HG02885 (cell line): Measurements from ENCODE around the gene KIF26B.

ENCODE experiments used
- ATAC-seq: cut with Tn5 transposase; IDR thresholded peaks from one replicate; pipeline ENCODE4 v1.9.1; 2021; ENCODE audit warnings: mild to moderate bottlenecking; ENCODE audit not compliant: unreplicated experiment, poor library complexity

KIF26B gene

DNA sequence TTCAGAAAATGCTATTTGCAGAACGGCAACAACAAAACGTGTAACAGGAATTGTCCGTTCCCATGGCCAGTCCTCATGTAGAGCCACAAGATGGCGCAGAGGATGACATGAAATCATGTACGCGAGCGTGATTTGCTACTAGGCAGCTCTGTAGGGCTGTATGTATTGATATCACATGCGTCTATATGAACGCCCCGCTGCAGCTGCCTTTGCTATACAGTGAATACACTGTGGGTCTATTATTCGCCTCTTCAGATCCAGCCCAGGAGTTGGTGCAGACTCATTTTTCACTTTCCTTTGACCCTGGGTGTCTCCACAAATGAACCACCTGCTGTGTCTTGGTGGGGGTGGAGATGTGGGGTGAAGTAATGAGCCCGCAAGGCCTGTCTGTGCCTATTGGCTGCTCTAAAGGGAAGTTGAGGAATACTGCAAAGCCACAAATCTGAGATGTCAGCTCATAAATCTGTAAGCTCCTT is 361.5 kb downstream of the KIF26B start:
- ATAC-seq, result no peak

DNA sequence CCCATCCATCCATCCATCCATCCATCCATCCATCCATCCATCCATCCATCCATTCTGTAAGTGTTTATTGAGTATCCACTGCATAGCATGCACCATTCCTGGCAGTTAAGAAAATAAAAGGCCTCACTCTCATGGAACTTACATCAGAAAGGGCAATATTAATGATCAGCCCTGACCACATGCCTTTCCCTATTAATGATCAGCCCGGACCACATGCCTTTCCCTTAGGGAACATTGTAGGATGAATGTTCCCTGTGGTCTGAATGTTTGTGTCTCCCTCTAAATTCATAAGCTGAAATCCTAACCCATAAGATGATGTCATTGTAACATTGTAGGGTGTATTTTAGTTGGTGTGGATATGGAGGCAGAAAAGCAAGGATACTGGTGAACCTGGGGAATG is 365.8 kb downstream of the KIF26B start:
- ATAC-seq, result no peak

DNA sequence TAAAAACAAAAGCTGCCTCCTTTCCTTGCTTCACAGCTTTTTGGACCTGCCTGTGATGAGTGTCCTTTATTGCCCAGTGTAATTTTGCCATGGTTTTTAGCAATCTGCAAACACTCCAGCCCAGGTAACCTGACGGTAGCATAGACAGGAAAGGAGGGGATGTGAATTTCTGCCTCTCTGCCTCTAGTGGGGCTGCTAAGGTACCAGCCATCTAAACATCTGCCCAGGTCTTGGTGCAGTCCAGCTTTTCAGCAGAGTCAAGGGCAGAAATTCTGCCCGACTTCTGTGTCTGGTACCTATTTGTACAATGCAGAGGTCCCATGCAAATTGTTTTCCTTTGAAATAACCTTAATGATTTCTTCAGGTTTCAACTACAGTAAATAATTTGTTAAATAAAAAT is 371.4 kb downstream of the KIF26B start:
- no peak for ATAC-seq

GRCh38 chr1:245528258-245528635 is 373.5 kb downstream of the KIF26B start:
- no peak for ATAC-seq

DNA sequence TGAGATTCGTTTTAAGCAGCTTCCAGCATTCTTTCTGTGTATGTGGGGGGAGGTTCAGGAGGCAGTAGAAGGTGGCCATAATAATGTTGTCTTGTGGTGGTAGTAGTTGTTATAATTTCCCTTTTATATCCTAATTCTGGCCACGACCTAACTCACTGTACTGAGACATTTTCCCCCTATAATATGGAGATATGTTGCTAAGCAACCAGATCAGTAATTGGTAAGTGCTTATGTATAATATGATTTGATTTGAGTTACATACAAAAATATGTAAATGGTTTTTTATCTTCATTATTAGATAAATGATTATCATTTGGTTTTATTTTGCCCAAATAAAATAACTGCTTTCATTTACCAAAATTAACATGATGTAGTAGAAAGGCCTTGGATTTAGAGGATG is 376.2 kb downstream of the KIF26B start:
- ATAC-seq, result no peak

DNA sequence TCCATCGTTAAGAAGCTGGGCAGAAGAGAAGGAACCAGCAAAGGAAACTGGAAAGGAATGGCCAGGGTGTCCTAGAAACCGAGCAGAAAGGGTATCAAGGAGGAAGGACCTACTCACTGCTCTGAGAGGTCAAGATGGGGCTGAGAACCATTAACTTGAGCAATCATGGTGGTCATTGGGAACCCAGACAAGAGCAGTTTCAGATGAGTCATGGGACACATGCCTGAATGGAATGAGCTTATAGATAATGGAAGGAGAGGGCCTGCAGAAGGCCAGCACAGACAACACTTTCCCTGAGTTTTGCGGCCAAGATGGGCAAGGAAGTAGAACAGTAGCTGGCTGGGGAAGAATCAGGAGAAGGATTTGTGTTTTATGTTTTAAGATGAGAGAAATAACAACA is 383.2 kb downstream of the KIF26B start:
- ATAC-seq, result no peak

DNA sequence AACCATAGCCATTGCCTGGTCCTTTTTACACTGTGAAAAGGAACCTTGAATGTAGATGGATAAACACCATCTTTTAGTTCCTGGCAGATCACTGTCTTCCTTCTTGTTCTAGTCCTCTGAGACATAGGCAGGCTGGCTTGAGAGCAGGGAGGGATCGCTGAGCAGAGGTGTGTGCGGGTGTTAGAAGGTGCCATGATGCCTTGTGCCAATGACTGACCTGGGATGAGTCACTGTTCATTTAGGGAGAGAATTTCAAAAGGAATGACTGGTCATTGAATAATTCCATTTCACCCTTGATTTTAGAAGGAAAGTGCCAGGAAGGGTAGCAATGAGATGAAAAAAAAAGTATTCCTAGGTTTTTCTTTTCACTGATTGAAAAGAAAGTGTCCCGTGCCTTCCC is 383.9 kb downstream of the KIF26B start:
- ATAC-seq, result no peak

DNA sequence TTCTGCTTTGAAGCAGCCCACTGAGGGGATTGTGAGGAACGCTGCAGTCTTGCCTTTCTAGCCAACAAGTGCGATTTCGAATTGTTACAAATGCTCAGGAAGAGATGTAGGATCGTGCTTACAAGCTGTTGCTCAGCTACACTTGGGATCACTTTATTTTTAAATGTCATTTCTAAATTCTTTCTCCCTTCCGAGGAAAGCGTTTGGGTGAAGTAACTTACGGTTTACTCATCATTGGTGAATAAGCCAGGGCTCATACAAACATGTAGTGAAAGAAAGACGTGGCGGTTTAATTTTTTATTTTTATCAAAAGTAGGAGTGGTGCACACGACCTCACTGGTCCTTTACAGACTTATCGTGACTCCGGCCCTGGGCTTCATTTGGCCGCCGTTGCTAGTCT is 386.6 kb downstream of the KIF26B start:
- no peak for ATAC-seq

DNA sequence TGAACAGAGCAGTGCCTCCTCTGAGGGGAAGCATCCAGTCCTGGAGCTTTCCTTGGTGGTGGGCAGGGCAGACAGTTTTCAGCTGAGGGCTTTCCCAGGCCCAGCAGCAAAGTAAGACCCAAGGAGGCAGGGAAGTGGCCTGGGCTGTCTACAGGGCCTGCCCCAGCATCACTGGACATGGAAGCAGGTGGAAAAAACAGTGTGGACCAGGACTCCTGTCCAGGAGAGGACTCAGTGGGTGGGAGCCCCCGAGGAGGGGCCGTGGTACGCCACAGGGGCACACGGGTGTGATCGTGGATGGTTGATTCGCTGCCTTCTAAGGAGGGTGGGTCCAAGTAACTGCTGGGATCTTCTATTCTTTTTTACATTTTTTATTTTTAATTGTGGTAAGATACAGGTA is 387.6 kb downstream of the KIF26B start:
- no peak for ATAC-seq

GRCh38 chr1:245544236-245544635 is 389.5 kb downstream of the KIF26B start:
- no peak for ATAC-seq

- ATAC-seq, result no peak
These were observed 392.1 kb downstream of the KIF26B start for GRCh38 chr1:245546875-245547274.

DNA sequence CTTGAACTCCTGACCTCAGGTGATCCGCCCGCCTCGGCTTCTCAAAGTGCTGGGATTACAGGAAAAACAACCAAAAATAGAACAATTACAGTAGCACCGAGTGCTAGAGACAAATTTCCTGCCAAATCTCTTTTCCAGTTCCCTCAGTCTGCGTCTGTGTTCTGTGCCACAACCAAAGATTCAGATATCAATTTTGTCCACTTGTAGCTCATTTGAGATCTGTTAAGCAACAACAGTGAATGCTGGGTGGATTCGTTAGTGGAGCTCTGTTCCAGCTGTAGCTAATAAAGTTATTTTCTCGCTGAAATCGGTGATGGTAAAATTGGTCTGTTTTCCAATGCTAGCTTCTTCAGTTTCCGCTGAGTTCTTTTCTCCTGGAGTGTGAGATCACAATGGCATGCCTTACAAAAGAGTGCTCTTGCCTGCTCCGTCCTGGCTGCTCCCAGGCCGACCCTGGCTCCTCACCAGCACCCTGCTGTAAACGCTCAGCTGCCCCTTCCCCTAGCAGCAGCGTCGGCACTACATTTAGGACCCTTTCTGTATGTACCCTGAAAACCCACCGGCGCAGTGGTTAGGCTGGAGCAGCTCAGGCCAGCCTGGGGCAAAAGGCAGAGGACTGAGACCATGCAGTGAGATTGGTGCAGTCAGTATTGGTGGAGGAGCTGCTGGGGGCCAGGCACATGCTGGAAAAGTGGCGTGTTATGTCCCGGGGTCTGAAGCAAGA is 395.4 kb downstream of the KIF26B start:
- ATAC-seq, result no peak

- ATAC-seq, result no peak
These were observed 395.9 kb downstream of the KIF26B start for GRCh38 chr1:245550720-245551043.

GRCh38 chr1:245551536-245551935 is 396.8 kb downstream of the KIF26B start:
- ATAC-seq, result no peak

GRCh38 chr1:245552331-245552730 is 397.5 kb downstream of the KIF26B start:
- ATAC-seq, result no peak

GRCh38 chr1:245556057-245556456 is 401.3 kb downstream of the KIF26B start:
- ATAC-seq, result no peak

DNA sequence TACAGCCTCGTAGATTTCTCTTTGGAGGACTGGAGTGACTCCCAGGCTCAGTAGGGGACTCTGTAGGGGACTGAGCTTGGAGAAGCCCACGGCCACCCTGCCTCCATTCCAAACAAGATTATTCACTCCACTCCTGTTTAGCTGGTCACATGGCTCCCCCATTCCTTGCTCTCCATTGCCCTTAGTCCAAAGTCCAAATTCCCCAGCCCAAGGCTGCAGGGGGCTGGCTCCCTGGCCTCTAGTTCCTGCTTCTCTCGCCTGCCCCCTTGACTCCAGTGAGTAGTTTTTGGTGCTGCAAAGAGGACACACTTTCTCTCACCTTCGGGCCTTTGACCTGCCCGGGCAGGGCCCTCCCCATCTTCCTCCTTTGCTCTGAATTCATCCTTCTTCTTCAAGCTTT is 403.3 kb downstream of the KIF26B start:
- no peak for ATAC-seq

DNA sequence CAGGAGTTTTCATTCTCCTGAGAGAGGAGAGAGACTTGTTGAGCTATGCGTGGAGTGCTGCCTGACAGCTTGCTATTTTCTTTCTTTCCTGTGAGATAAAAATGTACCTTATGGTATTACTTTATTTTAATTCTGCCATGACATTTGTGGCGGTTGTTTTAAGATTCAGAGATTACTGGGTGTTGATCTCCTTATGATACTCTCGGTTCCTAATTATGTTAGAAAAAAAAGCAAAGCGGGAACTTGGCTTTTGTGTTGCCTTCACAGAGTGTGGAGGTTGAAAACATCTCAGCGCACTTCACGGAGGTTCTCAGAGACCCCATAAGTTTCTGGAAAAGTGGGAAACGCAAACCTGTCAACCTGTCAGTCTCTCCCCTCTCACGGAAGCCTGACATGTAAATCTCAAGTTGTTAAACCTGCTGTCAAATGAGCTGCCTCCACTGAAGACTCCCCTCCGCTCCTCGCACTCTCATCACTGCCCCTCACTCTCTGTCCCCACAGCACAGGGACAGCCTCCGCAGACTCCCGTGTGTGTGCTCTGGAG is 405.6 kb downstream of the KIF26B start:
- ATAC-seq, result no peak

- ATAC-seq, result no peak
These were observed 407.0 kb downstream of the KIF26B start for GRCh38 chr1:245561665-245562234.

DNA sequence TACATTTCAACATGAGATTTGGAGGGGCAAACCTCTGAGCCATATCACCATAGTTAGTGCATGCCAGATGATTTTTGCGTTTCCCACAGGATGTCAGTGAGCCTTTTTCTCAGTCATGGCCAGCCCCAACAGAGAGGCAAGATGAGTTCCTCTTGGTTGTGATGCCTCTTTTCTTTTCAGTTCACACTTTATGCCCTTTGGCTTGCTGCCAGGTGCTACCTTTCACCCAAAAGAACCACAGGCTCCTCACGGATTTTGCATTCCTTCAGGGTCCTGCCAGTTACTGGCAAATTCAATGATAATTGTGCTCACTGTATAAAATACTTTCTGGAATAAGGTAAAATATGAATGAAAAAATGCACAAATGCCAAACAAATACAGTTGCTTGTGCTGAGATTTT is 411.3 kb downstream of the KIF26B start:
- ATAC-seq, result no peak

DNA sequence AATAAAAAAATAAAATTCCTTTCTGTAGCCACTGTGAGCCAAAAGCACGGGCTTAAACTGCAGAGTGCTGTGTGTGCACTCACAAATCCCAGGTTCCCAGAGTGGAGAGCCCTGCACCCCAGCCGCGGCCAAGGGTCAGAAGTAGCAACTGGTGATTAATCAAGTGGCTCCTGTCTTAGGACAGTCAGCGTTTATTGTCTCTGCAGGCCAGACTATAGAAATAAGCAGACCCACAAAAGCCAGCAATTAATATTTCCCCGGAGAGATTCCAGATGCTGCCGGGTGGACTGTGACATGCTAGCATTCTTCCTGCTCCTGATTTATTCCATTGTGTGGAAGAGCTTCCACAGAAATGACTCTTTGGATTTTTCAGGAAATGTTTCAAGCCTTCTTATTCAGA is 412.2 kb downstream of the KIF26B start:
- no peak for ATAC-seq

- no peak for ATAC-seq
These were observed 417.1 kb downstream of the KIF26B start for GRCh38 chr1:245571815-245572294.
